Nephron (organoid): Measurements from ENCODE around the gene UBE2J1.
"Not testable (repeated sequence)": the region's sequence is repeated elsewhere in the genome, so short reads cannot be mapped to it uniquely, and the experiment has no call there.

Experiments used
- H3K27ac Mint-ChIP-seq, 3 experiments: 2 replicates each; pipeline ENCODE4 v1.8.0; 2020; ENCODE audit warnings: mixed read lengths in 3 of 3, mild to moderate bottlenecking in 2 of 3, moderate library complexity in 1 of 3
- H3K27me3 Mint-ChIP-seq: 2 replicates; pipeline ENCODE4 v1.8.0; 2021; ENCODE audit warnings: low read depth, mild to moderate bottlenecking, moderate library complexity, mixed read lengths
- H3K36me3 Mint-ChIP-seq: 2 replicates; pipeline ENCODE4 v1.8.0; 2020; ENCODE audit warnings: low read depth, mixed read lengths
- H3K4me1 Mint-ChIP-seq: 2 replicates; pipeline ENCODE4 v1.8.0; 2020; ENCODE audit warnings: mixed read lengths
- H3K4me3 Mint-ChIP-seq, 3 experiments: 2 replicates each; pipeline ENCODE4 v1.8.0; 2020; ENCODE audit warnings: mild to moderate bottlenecking in 3 of 3, mixed read lengths in 3 of 3, moderate library complexity in 2 of 3
- H3K9me3 Mint-ChIP-seq: 2 replicates; pipeline ENCODE4 v1.8.0; 2020; ENCODE audit warnings: mixed read lengths
- CTCF ChIP-seq, 3 experiments: fragments of 200-600 bp; sonication (generic); IDR thresholded peaks; one replicate each; pipeline ENCODE4 v1.5.0; 2021; ENCODE audit warnings: antibody characterized with exemption in 3 of 3; ENCODE audit not compliant: unreplicated experiment in 3 of 3

The UBE2J1 gene

GRCh38 chr6:89352278-89353117 is at the start of gene UBE2J1:
Gene UBE2J1, minus strand, starts transcription at chr6:89352722. Its CDS starts 153 bp downstream, at chr6:89352569.
- peaks cover 7% of the 10 kb centered on the region for H3K36me3 Mint-ChIP-seq
- H3K27ac Mint-ChIP-seq = peak within 1 kb of the TSS; percentile 98 to 100 (median 99)
- peaks cover under 1% of the 10 kb centered on the region for H3K27me3 Mint-ChIP-seq
- H3K9me3 Mint-ChIP-seq = no peaks in the 10 kb centered on the region
- peaks cover 53% of the 10 kb centered on the region for H3K4me1 Mint-ChIP-seq
- TF ChIP-seq CTCF (IDR thresholded peaks at IDR 0.05; ENCODE audit: unreplicated experiment in 3 of 3) = no peak
- peak within 1 kb of the TSS; percentile 92 to 98 (median 97) for H3K4me3 Mint-ChIP-seq

- TF ChIP-seq CTCF (IDR thresholded peaks at IDR 0.05; ENCODE audit: unreplicated experiment in 3 of 3) = no peak
- Mint-ChIP-seq H3K4me3 (no peak overlapping the region), H3K36me3 (no peaks in the 10 kb centered on the region), H3K27me3 (no peaks in the 10 kb centered on the region), H3K9me3 (no peaks in the 10 kb centered on the region), H3K4me1 (peaks cover 12% of the 10 kb centered on the region), H3K27ac (peak overlapping the region in 1 of 3 experiments; percentile 31)
These were observed 48.4 kb upstream of the UBE2J1 start for GRCh38 chr6:89400912-89401399.

GRCh38 chr6:89400050-89400449 is 47.5 kb upstream of the UBE2J1 start:
- Mint-ChIP-seq H3K4me3 (no peak overlapping the region), H3K27me3 (no peaks in the 10 kb centered on the region), H3K4me1 (peaks cover 12% of the 10 kb centered on the region), H3K36me3 (no peaks in the 10 kb centered on the region), H3K27ac (no peak overlapping the region), H3K9me3 (no peaks in the 10 kb centered on the region)
- TF ChIP-seq CTCF (IDR thresholded peaks at IDR 0.05; ENCODE audit: unreplicated experiment in 3 of 3) = no peak

GRCh38 chr6:89398762-89399525 is 46.4 kb upstream of the UBE2J1 start:
- H3K27ac Mint-ChIP-seq = no peak overlapping the region
- no peaks in the 10 kb centered on the region for H3K9me3 Mint-ChIP-seq
- H3K27me3 Mint-ChIP-seq = no peaks in the 10 kb centered on the region

GRCh38 chr6:89397884-89398283 is 45.4 kb upstream of the UBE2J1 start:
- H3K4me3 Mint-ChIP-seq, H3K36me3 Mint-ChIP-seq, H3K27me3 Mint-ChIP-seq, H3K27ac Mint-ChIP-seq, H3K9me3 Mint-ChIP-seq: not testable (repeated sequence)
- peaks cover 12% of the 10 kb centered on the region for H3K4me1 Mint-ChIP-seq

More at GRCh38 chr6:89398762-89399525, 46.4 kb upstream of the UBE2J1 start:
- Mint-ChIP-seq H3K4me3 (no peak overlapping the region), H3K4me1 (peaks cover 12% of the 10 kb centered on the region), H3K36me3 (no peaks in the 10 kb centered on the region)
- no peak for TF ChIP-seq CTCF (IDR thresholded peaks at IDR 0.05; ENCODE audit: unreplicated experiment in 3 of 3)

GRCh38 chr6:89393659-89394058 is 41.1 kb upstream of the UBE2J1 start:
- H3K4me3 Mint-ChIP-seq = no peak overlapping the region

More at GRCh38 chr6:89393659-89394058, 41.1 kb upstream of the UBE2J1 start:
- no peaks in the 10 kb centered on the region for H3K4me1 Mint-ChIP-seq
- H3K9me3 Mint-ChIP-seq = peaks cover 9% of the 10 kb centered on the region
- TF ChIP-seq CTCF (IDR thresholded peaks at IDR 0.05; ENCODE audit: unreplicated experiment in 3 of 3) = no peak
- no peak overlapping the region for H3K27ac Mint-ChIP-seq
- peaks cover 7% of the 10 kb centered on the region for H3K36me3 Mint-ChIP-seq
- no peaks in the 10 kb centered on the region for H3K27me3 Mint-ChIP-seq
